Epithelial cell of proximal tubule (primary cell): ENCODE results near the gene MYO1D. TPM values are rescaled to one million over a fixed set of nuclear protein-coding genes. Genes with fewer than 3 reads are reported as not detected.

Experiments
- DNase-seq: peaks from one replicate; pipeline ENCODE4 v3.0.0-alpha.2; 2011; ENCODE audit warnings: low read depth
- H3K4me3 ChIP-seq: 2 replicates; pipeline ENCODE4 v1.5.1; 2011; ENCODE audit warnings: low read depth, mild to moderate bottlenecking, low read length
- total RNA-seq: library from RNA; depleted of rRNA; stranded (reverse); fragments of >200 nt; gene quantifications from 2 replicates; pipeline ENCODE4 v1.2.3, GENCODE V29; 2015
- TF ChIP-seq, protein P1 (sequence below): conservative IDR thresholded peaks from 2 replicates; pipeline ENCODE4 v1.5.1; 2012; ENCODE audit warnings: low read depth, mild to moderate bottlenecking, low read length

The MYO1D gene
- total RNA-seq, 1 donor from 2014 or later = 54.4 TPM

DNA sequence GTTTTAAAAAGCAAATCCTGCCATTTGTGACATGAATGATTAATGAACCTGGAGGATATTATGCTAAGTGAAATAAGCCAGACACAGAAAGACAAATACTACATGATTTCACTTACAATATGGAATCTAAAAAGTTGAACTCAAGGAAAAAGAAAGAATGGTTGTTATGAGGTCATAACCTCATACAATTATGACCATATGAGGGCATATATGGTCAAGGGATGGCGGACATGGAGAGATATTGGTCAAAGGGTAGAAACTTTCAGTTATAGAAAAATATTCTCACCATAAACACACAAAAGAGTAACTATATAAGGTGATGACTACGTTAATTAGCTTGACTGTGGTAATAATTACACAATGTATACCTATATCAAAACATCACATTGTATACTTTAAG, 56.5 kb downstream of the MYO1D start:
- TF ChIP-seq, protein P1, sequence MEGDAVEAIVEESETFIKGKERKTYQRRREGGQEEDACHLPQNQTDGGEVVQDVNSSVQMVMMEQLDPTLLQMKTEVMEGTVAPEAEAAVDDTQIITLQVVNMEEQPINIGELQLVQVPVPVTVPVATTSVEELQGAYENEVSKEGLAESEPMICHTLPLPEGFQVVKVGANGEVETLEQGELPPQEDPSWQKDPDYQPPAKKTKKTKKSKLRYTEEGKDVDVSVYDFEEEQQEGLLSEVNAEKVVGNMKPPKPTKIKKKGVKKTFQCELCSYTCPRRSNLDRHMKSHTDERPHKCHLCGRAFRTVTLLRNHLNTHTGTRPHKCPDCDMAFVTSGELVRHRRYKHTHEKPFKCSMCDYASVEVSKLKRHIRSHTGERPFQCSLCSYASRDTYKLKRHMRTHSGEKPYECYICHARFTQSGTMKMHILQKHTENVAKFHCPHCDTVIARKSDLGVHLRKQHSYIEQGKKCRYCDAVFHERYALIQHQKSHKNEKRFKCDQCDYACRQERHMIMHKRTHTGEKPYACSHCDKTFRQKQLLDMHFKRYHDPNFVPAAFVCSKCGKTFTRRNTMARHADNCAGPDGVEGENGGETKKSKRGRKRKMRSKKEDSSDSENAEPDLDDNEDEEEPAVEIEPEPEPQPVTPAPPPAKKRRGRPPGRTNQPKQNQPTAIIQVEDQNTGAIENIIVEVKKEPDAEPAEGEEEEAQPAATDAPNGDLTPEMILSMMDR = no peak
- DNase-seq = no peak
- H3K4me3 ChIP-seq = no peak overlapping the region

DNA sequence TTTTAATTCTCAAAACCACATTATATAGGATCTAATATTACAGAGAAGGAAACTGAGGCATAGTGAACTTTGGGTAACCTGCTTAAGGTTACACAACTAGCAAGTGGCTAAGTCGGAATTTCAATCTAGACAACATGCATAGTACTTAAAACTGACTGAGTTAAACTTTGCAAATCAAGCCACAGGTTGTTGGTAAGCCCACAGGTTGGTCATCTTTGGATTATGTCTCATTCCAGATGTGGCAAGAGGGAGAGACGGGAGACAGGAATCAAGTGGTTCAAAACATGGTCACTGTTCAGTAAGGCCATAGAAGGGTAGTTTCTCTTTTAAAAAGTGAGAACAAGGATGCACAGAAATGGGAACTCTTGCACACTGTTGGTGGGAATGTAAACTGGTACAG, 57.1 kb downstream of the MYO1D start:
- no peak overlapping the region for H3K4me3 ChIP-seq
- DNase-seq = no peak
- TF ChIP-seq, protein P1 = no peak

DNA sequence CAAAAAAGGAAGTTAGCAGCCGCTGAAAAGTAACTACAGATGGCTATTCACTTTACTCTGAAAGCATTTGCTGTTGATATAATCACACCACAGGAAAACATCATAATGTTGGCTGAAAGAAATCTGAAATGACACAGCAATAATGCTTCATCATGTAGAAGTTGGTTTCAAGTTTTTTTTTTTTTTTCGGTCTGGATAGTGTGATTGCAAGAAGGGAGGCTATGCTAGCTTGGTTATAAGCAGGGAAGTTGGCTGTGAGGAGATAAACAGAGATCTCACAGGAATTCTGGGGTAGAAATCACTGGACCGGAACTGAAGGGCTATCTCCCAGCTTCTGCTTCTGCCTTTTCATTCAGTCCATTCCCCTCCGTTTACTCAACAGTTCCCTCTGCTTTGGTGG, 57.9 kb downstream of the MYO1D start:
- DNase-seq = no peak
- H3K4me3 ChIP-seq = no peak overlapping the region
- TF ChIP-seq, protein P1 = no peak

DNA sequence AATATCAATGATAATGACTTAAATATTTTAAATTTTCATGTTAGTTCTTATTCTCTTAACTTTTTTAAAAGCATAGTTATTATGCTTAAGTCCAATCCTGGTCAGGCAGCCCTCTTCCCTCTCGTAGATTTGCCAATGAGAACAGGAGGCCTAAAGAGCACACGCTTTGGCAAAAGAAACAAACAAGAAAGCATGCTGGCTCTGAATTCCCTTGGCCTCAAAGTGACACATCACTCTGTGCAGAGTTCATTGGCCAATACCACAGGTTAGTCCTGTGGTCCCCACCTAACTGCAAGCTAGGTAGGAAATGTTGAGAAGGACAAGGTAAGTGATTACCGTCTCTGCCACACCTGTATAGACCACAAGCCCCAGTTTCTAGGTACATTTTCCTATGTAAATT, 61.5 kb downstream of the MYO1D start:
- no peak for DNase-seq
- TF ChIP-seq, protein P1 = no peak
- no peak overlapping the region for H3K4me3 ChIP-seq

DNA sequence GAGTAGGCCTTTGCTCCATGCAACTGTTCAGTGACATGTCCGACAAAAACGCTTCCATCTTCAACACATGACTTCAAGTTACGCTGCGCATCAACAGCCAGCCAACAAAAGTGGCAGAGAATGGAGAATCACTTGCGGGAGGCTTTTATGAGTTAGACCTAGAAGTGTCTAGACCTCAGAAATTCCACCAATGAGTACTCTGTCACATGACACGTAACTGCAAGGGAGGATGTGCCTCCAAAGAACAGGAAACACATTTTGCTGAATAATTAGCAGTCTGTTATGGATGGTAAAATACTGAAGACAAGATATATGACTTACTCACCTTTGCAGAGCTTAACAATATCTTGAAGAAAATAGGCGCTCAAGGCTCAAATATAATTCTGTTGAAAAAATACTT, 62.1 kb downstream of the MYO1D start:
- TF ChIP-seq, protein P1 = no peak
- no peak overlapping the region for H3K4me3 ChIP-seq
- DNase-seq = no peak

DNA sequence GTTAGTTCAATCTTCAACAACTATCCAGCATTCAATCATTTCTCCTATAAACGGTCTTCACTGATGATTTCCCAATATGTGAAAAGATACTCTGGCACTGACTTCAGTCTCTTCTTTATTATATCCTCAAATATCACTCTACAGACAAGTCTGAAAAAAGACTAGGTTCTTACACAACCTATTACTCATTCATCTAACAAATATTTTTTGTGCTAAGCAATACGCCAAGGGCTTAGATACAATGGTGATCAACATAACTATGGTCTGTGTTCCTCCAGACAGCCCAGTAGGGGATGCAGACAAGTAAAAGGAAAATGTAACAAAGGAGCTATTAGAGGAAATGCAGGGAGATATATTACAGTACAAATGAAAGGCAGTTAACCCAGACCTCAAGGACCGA, 63.9 kb downstream of the MYO1D start:
- no peak for DNase-seq
- TF ChIP-seq, protein P1 = no peak
- no peak overlapping the region for H3K4me3 ChIP-seq

DNA sequence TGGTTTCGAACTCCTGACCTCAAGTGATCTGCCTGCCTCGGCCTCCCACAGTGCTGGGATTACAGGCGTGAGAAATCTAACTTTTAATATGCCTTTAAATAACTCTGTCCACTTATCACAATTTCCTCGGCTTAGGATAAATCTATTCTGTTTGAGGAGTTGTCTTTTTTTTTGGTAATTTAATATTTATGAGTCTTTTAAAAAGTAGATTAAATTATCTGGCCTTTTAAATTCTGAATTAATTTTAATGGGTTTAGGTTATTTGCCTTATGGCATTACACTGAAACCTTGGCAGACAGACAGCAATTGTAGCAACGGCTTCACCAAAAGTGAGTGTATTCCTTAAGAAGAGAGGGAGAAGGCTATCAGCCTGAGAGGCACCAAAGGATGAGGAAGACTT, 66.2 kb downstream of the MYO1D start:
- no peak overlapping the region for H3K4me3 ChIP-seq
- TF ChIP-seq, protein P1 = no peak
- DNase-seq = no peak
